Epidermal melanocyte (primary cell): ENCODE data around the gene SLC26A9.

Source experiments
- DNase-seq: peaks from one replicate; pipeline ENCODE4 v3.0.0; 2011; ENCODE audit warnings: low spot score; ENCODE audit not compliant: insufficient read length

The SLC26A9 gene

GRCh38 chr1:205973377-205974232, 30.3 kb upstream of the SLC26A9 start:
- DNase-seq, result no peak

DNA sequence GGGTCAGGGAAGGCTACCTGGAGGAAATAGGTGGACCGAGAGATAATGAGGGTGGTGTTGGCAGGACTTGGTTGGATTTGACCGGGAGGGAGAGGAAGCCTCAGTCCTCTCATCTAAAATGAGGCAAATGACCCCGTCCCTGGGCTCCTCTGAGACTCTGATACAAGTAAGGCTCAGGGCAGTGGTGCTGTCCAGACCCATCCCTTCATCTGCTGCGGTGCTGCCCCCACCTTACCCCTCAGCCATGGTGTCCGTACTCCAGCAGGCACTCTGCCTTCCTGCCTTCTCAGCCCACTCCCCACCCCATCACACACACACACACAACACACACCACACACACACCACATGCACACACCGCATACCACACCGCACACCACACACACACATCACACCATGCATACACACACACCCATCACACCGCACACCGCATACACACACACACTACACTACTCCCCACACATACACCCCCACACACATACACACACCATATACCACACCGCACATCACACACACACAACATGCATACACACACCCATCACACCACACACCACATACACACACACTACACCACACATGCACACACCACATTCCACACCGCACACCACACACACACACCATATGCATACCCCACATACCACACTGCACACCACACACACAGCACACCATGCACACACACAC, 29.4 kb upstream of the SLC26A9 start:
- no peak for DNase-seq

DNA sequence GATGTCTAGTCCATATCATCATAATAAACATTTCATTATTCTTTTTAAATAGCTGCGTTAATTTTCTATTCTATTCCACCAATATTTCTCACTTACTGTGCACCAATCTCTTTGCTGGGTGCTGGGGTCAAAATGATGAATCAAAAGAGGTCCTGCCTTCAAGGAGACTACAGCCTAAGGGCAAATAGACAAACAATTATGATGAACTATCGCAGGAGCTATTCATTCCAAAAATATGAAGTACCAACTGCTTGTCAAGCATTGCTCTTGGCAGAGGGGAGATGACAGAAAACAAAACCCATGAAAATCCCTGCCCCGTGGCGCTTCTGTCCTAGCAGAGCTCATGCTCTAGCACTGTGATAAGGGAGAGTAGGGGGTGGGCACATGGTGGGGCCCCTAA, 28.8 kb upstream of the SLC26A9 start:
- DNase-seq, result no peak

DNA sequence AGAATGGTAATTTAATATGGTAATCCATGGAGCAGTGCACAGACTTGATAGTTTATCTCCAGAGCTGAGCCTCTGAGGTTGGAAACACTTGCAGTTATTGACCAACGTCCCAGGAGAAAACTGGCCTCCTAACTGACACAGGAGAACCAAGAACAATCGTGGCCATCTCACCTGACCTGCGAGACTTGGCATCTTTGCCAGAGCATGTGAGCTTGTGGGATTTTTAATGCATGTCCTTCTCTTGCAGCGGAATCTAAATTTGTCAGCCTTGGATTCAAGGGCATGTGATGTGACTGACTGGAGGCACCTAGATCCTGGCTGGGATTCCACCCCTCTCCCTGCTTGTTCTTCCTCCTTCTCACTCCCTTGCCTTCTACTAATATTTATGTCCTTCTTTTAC, 27.8 kb upstream of the SLC26A9 start:
- no peak for DNase-seq

- DNase-seq, result no peak
Observed at GRCh38 chr1:205970486-205970885, 27.2 kb upstream of the SLC26A9 start.

DNA sequence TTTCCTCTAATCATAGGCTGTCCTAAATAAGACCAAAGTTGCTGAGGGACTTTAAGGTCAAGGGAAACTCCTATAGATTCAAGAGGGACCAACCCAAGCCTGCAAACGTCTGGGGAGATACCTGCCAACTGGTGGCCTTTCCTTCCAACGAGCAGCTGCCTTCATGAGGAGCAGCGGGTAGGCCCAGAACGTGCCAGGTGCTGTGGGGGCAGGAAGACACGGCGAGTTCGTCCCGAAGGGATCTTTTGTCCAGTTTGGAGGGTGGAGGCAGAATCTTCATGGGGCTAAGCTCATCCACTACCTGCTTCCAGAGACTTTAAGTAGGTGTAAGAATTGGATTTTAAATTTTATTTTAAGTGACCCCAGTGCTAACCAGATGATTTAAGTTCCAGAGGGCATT, 26.0 kb upstream of the SLC26A9 start:
- no peak for DNase-seq

- no peak for DNase-seq
Observed at GRCh38 chr1:205967554-205968335, 24.5 kb upstream of the SLC26A9 start.

DNA sequence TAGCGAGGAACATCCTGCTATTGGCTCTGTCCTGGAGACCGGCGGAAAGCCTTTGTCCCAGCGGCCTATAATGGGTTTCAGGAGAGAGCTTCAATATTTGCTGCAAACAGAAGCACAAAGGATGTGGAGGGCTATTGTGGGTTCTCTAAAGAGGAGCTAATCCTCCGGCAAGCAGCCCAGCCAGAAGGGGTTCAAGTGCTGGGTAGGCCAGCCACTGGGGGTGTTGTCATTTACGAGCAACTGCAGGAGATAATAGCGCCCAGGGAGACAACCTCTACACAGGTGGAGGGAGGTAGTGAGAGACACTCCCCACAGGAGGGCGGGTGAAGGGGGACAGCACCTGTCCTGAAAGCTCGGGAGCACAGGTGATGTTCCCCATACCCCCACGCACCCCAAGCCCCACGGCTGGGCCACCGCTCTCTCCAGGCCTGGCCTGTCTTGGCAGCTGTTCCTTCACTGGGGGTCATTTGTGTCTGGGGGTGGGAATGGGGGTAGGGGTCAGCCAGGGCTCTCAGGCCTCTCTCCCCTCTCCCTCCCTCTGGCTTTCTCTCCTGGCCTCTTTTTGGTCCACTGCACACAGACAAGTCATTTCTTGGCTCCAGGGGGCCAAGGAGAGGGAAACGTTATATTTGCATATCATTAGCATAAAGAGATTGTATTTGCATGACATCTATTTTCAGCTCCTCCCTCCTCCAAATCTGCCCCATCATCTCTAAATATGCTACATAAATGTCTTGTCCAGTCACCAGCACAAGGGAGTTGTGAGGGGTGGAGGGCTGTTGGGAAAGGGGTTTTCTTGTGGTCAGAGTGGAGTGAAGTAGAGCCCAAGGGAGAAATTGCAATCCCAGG, 22.0 kb upstream of the SLC26A9 start:
- DNase-seq, result no peak

DNA sequence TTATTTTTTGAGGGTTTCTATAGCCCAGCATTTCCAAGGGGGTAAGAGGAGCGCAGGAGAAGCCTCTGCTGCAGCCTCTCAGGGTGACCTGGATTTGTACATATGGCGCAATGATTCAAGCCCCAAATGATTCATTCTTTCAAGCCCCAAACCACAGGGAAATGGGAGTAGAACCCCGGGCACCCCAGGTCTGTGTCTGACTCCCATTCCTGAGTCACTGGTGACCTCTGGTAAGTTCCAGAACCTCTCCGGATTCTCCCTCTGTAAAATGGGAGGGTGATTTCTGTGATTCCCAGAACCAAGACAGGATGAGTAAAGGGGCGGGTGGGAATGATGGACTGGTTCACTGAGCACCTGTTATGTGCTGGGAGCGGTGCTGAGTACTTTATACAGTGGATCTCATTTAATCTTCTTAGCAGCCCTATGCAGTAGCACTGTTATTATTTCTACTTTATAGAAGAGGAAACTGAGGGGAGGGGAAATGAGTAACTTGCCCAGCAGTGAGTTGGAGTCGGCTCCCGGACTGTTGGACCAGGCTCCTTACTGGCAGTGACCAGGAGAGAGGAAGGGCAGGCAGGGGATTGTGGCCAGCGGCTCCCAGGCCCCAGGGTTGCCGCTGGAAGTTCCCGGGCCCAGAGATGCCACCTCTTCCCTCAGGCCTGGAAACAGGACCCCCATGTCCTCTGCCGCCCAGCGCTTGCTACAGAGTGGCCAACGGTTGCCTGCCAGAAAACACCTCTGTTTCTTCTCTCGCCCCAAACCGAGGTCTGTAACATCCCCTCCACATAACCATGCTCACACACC, 20.3 kb upstream of the SLC26A9 start:
- DNase-seq, result no peak

GRCh38 chr1:205962821-205963221, 19.6 kb upstream of the SLC26A9 start:
- no peak for DNase-seq

GRCh38 chr1:205961991-205962820, 18.9 kb upstream of the SLC26A9 start:
- DNase-seq, result no peak

- DNase-seq, result no peak
Observed at GRCh38 chr1:205961405-205961804, 18.1 kb upstream of the SLC26A9 start.

DNA sequence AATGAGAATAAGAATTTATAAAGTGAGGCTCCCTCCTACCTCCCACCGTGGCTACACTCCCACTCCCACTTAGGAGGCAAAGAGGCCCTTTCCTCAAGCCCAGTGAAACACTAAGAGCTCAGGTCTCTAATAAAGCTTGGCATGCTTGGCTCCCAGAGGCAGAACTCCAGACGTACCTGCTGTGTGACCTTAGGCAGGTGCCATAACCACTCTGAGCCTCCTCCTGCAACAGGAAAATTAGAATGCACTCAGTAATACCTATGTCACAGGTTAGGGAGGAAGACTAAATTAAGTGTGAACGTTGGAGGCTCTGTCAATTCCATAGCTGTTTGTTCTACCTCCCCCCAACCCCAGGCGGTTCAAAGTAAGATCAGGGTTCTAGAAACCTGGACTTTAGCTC, 16.5 kb upstream of the SLC26A9 start:
- no peak for DNase-seq

DNA sequence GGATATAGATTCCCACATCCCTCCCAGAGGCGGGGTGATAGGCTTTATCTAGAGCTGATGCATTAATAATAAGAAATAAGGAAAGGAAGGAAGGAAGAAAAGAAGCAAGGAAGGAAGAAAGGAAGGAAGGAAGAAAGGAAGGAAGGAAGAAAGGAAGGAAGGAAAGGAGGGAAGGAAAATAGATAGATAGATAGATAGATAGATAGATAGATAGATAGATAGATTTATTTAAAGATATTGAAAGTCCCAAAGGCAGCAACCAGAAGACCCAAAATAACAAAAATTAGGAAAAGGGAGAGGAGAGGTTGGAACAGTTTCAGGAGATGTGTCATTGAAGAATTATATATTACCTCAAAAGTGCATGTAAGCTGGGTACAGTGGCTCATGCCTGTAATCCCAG, 12.2 kb upstream of the SLC26A9 start:
- DNase-seq, result no peak

DNA sequence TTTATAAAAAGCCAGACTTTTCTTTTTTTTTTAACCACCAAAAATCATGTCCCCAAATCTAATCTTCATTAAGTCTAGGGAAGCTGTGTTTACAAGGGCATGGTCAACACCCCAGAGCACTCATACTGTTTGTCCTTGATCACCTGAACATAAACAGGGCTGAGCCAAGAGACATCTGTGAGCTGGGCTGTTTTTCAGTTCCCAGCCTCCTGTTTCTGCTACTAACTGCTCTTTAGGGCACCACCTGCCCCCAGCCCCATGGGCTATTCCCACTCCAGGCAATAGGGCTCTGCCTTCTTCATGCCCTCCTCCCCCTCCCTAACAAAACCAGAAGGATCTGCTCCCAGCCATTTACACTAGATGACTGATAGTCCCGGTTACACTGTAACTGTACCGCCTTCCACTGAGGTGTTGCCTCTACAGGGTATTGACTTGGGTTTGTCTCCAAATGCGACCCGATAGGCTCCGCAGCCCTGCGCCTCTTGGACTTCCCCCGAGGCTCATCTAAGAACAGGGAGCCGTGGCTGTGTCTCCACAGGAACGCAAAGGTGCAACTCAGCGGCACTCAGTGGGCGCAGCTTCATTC, 11.7 kb upstream of the SLC26A9 start:
- no peak for DNase-seq

- DNase-seq, result no peak
Observed at GRCh38 chr1:205951746-205952145, 8.5 kb upstream of the SLC26A9 start.

DNA sequence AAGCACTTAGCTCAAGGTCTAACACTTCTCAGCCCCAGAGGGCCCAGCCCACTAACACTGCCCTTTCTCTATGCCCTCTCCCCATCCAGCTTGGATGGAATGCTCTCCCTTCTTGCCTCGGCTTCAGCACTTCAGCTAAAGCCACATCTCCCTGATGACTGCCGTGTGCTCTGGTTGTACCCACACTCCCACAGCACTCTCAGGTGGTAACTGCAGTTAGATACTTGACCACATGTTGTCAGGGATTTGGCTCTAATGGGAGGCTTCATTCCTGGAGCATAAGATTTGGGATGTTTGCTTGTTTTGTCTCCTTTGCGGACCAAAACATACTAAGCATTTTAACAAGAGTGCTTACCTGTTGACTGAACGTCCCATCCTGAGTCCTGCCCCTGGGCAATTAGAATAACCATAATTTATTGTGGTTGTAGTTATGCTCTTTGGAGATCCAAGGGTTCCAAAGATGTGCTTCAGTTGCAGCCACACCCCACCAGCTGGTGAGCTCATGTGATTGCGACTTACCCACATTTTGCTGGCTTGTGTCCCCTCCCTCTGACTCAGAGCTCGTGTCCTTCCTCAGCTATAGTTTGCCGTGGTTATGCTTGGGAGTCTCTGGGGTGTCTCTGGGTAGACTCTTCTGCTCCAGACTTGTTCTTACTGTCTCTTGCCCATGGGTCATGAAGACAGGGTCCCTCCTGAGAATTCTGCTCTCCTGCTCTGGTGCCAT, 7.7 kb upstream of the SLC26A9 start:
- DNase-seq, result no peak

DNA sequence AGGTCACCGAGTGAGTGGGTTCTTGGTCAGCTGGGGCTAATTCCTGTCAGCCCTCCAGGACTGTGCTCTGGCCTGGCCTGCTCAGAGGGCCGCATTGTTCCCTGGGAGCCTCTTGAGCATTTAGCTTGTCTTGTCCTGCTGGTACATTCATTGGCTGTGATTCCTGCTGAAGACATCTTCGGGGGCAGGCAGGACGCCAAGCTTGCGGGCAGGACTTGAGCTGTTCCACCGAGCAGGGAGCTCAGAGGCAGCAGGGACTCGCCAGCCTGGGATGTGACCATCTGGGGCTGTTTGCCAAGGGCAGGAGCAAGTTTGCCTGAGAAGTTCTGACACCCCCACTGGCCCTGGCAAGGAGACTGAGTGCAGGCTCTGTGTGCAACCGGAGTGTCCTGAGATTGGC, 7.0 kb upstream of the SLC26A9 start:
- no peak for DNase-seq
